ENCODE results near the gene ATP2B2. TPM values are rescaled to one million over a fixed set of nuclear protein-coding genes. Genes with fewer than 3 reads are reported as not detected.

Gene ATP2B2
- total RNA-seq, 1 experiment from 2014 or later, result not detected

GRCh38 chr3:10523561-10523960 is 18.2 kb upstream of the ATP2B2 start:
- RAD21 ChIA-PET (ENCODE audit: low non-redundant PET in 1 of 2, low total read pairs in 2 of 2, uncharacterized antibody in 2 of 2, unreplicated experiment in 2 of 2), result no interaction called here
- POLR2A ChIA-PET, result no interaction called here
- Histone ChIP-seq H3K27me3 (ENCODE audit: insufficient read depth, low read length) (peaks cover 48% of the 10 kb centered on the region), H3K27ac (ENCODE audit: low read depth, low read length) (no peak overlapping the region), H3K4me3 (replicated peaks in 1 of 2; ENCODE audit: low read depth in 1 of 2, low read length in 2 of 2) (no peak overlapping the region), H3K9me3 (ENCODE audit: control insufficient read depth in 1 of 2, insufficient read depth in 1 of 2, low read depth in 1 of 2, low read length in 2 of 2) (no peaks in the 10 kb centered on the region), H3K4me2 (ENCODE audit: low read length) (no peak overlapping the region), H3K4me1 (ENCODE audit: control insufficient read depth in 1 of 2, insufficient read depth in 2 of 2, low read length in 2 of 2) (peaks cover 0 to 5% of the 10 kb centered on the region in 2 experiments; a peak in 2 of 4 replicates), H3K79me2 (ENCODE audit: insufficient read depth, low read length) (no peaks in the 10 kb centered on the region), H2AFZ (ENCODE audit: low read depth, low read length, poor library complexity, severe bottlenecking) (no peak overlapping the region), H3K36me3 (ENCODE audit: control insufficient read depth in 1 of 2, insufficient read depth in 2 of 2, low read length in 2 of 2) (no peaks in the 10 kb centered on the region), H4K20me1 (ENCODE audit: insufficient read depth) (no peaks in the 10 kb centered on the region), H3K9me2 (ENCODE audit: insufficient read depth) (no peaks in the 10 kb centered on the region), H3K9ac (ENCODE audit: low read length) (no peak overlapping the region)
- TF ChIP-seq POLR2A (IDR thresholded peaks at IDR 0.05; ENCODE audit: borderline replicate concordance, extremely low read depth, insufficient read depth, insufficient read length) (no peak), ZNF274 (IDR thresholded peaks at IDR 0.05; ENCODE audit: low read depth, low read length) (no peak), ZFX (IDR thresholded peaks at IDR 0.05) (no peak), CBX3 (IDR thresholded peaks at IDR 0.05; ENCODE audit: low read depth) (no peak), SRF (IDR thresholded peaks at IDR 0.05; ENCODE audit: low read depth) (no peak), CEBPB (IDR thresholded peaks at IDR 0.05; ENCODE audit: low read depth) (no peak), RAD21 (IDR thresholded peaks at IDR 0.05; ENCODE audit: low read depth) (no peak), EGR1 (IDR thresholded peaks at IDR 0.05; ENCODE audit: low read depth) (no peak), ELF1 (IDR thresholded peaks at IDR 0.05; ENCODE audit: borderline replicate concordance, low read depth) (no peak), EZH2 (IDR thresholded peaks at IDR 0.05) (no peak)
- TF ChIP-seq, protein P1, sequence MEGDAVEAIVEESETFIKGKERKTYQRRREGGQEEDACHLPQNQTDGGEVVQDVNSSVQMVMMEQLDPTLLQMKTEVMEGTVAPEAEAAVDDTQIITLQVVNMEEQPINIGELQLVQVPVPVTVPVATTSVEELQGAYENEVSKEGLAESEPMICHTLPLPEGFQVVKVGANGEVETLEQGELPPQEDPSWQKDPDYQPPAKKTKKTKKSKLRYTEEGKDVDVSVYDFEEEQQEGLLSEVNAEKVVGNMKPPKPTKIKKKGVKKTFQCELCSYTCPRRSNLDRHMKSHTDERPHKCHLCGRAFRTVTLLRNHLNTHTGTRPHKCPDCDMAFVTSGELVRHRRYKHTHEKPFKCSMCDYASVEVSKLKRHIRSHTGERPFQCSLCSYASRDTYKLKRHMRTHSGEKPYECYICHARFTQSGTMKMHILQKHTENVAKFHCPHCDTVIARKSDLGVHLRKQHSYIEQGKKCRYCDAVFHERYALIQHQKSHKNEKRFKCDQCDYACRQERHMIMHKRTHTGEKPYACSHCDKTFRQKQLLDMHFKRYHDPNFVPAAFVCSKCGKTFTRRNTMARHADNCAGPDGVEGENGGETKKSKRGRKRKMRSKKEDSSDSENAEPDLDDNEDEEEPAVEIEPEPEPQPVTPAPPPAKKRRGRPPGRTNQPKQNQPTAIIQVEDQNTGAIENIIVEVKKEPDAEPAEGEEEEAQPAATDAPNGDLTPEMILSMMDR (IDR thresholded peaks at IDR 0.05 in 2 of 3, conservative IDR thresholded peaks at IDR 0.05 in 1 of 3; ENCODE audit: borderline replicate concordance in 1 of 3, insufficient read depth in 1 of 3, low read depth in 2 of 3, low read length in 2 of 3), result no peak
- TF ChIP-seq, protein P2, sequence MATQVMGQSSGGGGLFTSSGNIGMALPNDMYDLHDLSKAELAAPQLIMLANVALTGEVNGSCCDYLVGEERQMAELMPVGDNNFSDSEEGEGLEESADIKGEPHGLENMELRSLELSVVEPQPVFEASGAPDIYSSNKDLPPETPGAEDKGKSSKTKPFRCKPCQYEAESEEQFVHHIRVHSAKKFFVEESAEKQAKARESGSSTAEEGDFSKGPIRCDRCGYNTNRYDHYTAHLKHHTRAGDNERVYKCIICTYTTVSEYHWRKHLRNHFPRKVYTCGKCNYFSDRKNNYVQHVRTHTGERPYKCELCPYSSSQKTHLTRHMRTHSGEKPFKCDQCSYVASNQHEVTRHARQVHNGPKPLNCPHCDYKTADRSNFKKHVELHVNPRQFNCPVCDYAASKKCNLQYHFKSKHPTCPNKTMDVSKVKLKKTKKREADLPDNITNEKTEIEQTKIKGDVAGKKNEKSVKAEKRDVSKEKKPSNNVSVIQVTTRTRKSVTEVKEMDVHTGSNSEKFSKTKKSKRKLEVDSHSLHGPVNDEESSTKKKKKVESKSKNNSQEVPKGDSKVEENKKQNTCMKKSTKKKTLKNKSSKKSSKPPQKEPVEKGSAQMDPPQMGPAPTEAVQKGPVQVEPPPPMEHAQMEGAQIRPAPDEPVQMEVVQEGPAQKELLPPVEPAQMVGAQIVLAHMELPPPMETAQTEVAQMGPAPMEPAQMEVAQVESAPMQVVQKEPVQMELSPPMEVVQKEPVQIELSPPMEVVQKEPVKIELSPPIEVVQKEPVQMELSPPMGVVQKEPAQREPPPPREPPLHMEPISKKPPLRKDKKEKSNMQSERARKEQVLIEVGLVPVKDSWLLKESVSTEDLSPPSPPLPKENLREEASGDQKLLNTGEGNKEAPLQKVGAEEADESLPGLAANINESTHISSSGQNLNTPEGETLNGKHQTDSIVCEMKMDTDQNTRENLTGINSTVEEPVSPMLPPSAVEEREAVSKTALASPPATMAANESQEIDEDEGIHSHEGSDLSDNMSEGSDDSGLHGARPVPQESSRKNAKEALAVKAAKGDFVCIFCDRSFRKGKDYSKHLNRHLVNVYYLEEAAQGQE (IDR thresholded peaks at IDR 0.05; ENCODE audit: low read depth), result no peak
- intact Hi-C loops (cut with micrococcal nuclease), result no loop called here
- no peak for DNase-seq (ENCODE audit: low read depth, low spot score)
- no TSS peak for BruUV-seq (replicated peaks)
- CTCF ChIA-PET, result no interaction called here
- ATAC-seq, result no peak

Data from HCT116 (cell line).